ENCODE results near the gene PTPN4.

Gene PTPN4, protein sequence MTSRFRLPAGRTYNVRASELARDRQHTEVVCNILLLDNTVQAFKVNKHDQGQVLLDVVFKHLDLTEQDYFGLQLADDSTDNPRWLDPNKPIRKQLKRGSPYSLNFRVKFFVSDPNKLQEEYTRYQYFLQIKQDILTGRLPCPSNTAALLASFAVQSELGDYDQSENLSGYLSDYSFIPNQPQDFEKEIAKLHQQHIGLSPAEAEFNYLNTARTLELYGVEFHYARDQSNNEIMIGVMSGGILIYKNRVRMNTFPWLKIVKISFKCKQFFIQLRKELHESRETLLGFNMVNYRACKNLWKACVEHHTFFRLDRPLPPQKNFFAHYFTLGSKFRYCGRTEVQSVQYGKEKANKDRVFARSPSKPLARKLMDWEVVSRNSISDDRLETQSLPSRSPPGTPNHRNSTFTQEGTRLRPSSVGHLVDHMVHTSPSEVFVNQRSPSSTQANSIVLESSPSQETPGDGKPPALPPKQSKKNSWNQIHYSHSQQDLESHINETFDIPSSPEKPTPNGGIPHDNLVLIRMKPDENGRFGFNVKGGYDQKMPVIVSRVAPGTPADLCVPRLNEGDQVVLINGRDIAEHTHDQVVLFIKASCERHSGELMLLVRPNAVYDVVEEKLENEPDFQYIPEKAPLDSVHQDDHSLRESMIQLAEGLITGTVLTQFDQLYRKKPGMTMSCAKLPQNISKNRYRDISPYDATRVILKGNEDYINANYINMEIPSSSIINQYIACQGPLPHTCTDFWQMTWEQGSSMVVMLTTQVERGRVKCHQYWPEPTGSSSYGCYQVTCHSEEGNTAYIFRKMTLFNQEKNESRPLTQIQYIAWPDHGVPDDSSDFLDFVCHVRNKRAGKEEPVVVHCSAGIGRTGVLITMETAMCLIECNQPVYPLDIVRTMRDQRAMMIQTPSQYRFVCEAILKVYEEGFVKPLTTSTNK

GRCh38 chr2:119759451-119760236 is at the start of gene PTPN4:
TSS of gene PTPN4 (plus strand) at chr2:119759922. CDS start at chr2:119809854, 49,932 bp downstream.
- TF ChIP-seq CTCF (IDR thresholded peaks at IDR 0.05) (no peak), ZFX (IDR thresholded peaks at IDR 0.05; ENCODE audit: borderline replicate concordance) (no peak)
- H3K27ac ChIP-seq: peak within 1 kb of the TSS; percentile 72

- no peak for TF ChIP-seq CTCF (IDR thresholded peaks at IDR 0.05)
- no peak for TF ChIP-seq ZFX (IDR thresholded peaks at IDR 0.05; ENCODE audit: borderline replicate concordance)
Measured at GRCh38 chr2:119710281-119710680, 49.4 kb upstream of the PTPN4 start.

GRCh38 chr2:119711352-119711751 is 48.4 kb upstream of the PTPN4 start:
- TF ChIP-seq CTCF (IDR thresholded peaks at IDR 0.05): no peak
- no peak for TF ChIP-seq ZFX (IDR thresholded peaks at IDR 0.05; ENCODE audit: borderline replicate concordance)
- H3K27ac ChIP-seq: no peak overlapping the region

More at GRCh38 chr2:119710281-119710680, 49.4 kb upstream of the PTPN4 start:
- no peak overlapping the region for H3K27ac ChIP-seq

GRCh38 chr2:119712571-119712970 is 47.2 kb upstream of the PTPN4 start:
- TF ChIP-seq CTCF (IDR thresholded peaks at IDR 0.05): no peak
- TF ChIP-seq ZFX (IDR thresholded peaks at IDR 0.05; ENCODE audit: borderline replicate concordance): no peak
- H3K27ac ChIP-seq: no peak overlapping the region

DNA sequence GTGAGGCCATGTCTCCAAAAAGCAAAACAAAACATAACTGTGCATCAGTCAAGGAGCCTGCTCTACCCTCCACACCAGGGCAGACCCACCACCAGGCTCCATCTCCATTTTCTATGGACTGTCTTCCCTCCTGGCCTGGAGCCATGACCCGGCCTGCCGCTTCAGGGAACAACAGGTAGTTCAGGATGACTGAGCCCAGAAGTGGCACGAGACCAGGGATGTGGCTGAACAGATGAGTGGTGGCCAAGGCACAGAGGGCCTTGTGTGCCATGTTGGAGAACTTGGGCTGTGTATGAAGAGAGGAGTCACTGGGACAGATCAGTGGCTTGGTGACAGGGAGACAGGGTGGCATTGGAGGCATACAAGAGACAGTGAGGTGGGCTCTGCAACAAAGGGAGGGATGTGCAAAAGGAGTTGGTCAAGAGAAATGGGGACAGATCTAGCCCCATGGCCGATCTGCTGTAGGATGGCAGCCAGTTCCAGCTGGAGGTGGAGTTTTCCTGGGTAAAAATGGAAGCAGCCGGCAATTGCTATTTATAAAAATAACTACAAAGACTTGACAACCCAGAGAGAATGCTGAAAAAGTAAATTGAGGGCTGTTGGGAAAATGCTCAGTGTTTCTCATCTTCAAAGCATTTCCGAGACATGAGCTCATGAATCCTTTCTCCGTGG is 45.8 kb upstream of the PTPN4 start:
- no peak overlapping the region for H3K27ac ChIP-seq
- TF ChIP-seq ZFX (IDR thresholded peaks at IDR 0.05; ENCODE audit: borderline replicate concordance): no peak
- TF ChIP-seq CTCF (IDR thresholded peaks at IDR 0.05): no peak

- TF ChIP-seq CTCF (IDR thresholded peaks at IDR 0.05): no peak
- no peak for TF ChIP-seq ZFX (IDR thresholded peaks at IDR 0.05; ENCODE audit: borderline replicate concordance)
- H3K27ac ChIP-seq: no peak overlapping the region
Measured at GRCh38 chr2:119715409-119716283, 44.1 kb upstream of the PTPN4 start.

Measured in 22Rv1 (cell line).